DND-41 (cell line): Measurements from ENCODE around the gene ATP9B.

Source experiments
- EZH2 ChIP-seq: IDR thresholded peaks from 3 replicates; pipeline ENCODE4 v1.6.1; 2012; ENCODE audit warnings: borderline replicate concordance, low read depth, mild to moderate bottlenecking, moderate library complexity, low read length, inconsistent platforms; ENCODE audit not compliant: severe bottlenecking
- TF ChIP-seq, protein P1 (sequence below): IDR thresholded peaks from 2 replicates; pipeline ENCODE4 v1.5.1; 2012; ENCODE audit warnings: borderline replicate concordance, low read length, moderate library complexity, mild to moderate bottlenecking; ENCODE audit not compliant: poor library complexity, severe bottlenecking; ENCODE audit errors: extremely low read depth

GRCh38 chr18:79204889-79205807 is 136.0 kb downstream of the ATP9B start:
- TF ChIP-seq, protein P1, sequence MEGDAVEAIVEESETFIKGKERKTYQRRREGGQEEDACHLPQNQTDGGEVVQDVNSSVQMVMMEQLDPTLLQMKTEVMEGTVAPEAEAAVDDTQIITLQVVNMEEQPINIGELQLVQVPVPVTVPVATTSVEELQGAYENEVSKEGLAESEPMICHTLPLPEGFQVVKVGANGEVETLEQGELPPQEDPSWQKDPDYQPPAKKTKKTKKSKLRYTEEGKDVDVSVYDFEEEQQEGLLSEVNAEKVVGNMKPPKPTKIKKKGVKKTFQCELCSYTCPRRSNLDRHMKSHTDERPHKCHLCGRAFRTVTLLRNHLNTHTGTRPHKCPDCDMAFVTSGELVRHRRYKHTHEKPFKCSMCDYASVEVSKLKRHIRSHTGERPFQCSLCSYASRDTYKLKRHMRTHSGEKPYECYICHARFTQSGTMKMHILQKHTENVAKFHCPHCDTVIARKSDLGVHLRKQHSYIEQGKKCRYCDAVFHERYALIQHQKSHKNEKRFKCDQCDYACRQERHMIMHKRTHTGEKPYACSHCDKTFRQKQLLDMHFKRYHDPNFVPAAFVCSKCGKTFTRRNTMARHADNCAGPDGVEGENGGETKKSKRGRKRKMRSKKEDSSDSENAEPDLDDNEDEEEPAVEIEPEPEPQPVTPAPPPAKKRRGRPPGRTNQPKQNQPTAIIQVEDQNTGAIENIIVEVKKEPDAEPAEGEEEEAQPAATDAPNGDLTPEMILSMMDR: no peak
- TF ChIP-seq EZH2: no peak
